Measurements from ENCODE around the gene UBFD1. TPM values are rescaled to one million over a fixed set of nuclear protein-coding genes. Genes with fewer than 3 reads are reported as not detected.
"Not testable (repeated sequence)": the region's sequence is repeated elsewhere in the genome, so short reads cannot be mapped to it uniquely, and the experiment has no call there.

Gene UBFD1
- polyA plus RNA-seq, 3 donors: 8.0 to 8.9 (median 8.0) TPM

- 48% methylated on average over 3 of the region's 4 CpGs for WGBS (ENCODE audit: insufficient coverage)
- H3K36me3 ChIP-seq (replicated peaks in 1 of 2; ENCODE audit: control insufficient read depth in 1 of 2, insufficient read depth in 2 of 2, low read length in 2 of 2): peaks cover 30 to 46% of the 10 kb centered on the region in 2 donors
- H3K4me1 Mint-ChIP-seq: peaks cover 3% of the 10 kb centered on the region
- DNase-seq: no peak
- H4K20me1 ChIP-seq (ENCODE audit: insufficient read depth, low read length): no peaks in the 10 kb centered on the region
- TF ChIP-seq, protein P1, sequence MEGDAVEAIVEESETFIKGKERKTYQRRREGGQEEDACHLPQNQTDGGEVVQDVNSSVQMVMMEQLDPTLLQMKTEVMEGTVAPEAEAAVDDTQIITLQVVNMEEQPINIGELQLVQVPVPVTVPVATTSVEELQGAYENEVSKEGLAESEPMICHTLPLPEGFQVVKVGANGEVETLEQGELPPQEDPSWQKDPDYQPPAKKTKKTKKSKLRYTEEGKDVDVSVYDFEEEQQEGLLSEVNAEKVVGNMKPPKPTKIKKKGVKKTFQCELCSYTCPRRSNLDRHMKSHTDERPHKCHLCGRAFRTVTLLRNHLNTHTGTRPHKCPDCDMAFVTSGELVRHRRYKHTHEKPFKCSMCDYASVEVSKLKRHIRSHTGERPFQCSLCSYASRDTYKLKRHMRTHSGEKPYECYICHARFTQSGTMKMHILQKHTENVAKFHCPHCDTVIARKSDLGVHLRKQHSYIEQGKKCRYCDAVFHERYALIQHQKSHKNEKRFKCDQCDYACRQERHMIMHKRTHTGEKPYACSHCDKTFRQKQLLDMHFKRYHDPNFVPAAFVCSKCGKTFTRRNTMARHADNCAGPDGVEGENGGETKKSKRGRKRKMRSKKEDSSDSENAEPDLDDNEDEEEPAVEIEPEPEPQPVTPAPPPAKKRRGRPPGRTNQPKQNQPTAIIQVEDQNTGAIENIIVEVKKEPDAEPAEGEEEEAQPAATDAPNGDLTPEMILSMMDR (IDR thresholded peaks at IDR 0.05): no peak
- H2AFZ ChIP-seq (ENCODE audit: insufficient read depth, low read depth, low read length, poor library complexity, severe bottlenecking): no peak overlapping the region
- H3K36me3 Mint-ChIP-seq: peaks cover 33 to 53% of the 10 kb centered on the region in 2 donors
- no peaks in the 10 kb centered on the region for H3K9me3 Mint-ChIP-seq
- H3K27ac ChIP-seq (ENCODE audit: low read depth in 1 of 2, low read length in 2 of 2): no peak overlapping the region
- H3K27me3 ChIP-seq (ENCODE audit: control insufficient read depth in 2 of 2, insufficient read depth in 2 of 2, low read length in 2 of 2): no peaks in the 10 kb centered on the region
- no peak overlapping the region for H3K4me3 ChIP-seq (replicated peaks in 1 of 3; ENCODE audit: low read depth in 2 of 3, low read length in 3 of 3)
- H3K4me3 Mint-ChIP-seq: no peak overlapping the region
- no peaks in the 10 kb centered on the region for H3K4me1 ChIP-seq (ENCODE audit: control insufficient read depth in 1 of 2, insufficient read depth in 2 of 2, low read length in 2 of 2)
- no peaks in the 10 kb centered on the region for H3K79me2 ChIP-seq (ENCODE audit: insufficient read depth, low read length)
- intact Hi-C loops (cut with micrococcal nuclease): no loop called here
- no peaks in the 10 kb centered on the region for H3K27me3 Mint-ChIP-seq (ENCODE audit: low read depth in 3 of 3)
- H3K9ac ChIP-seq (ENCODE audit: insufficient read depth, low read length, poor library complexity, severe bottlenecking): no peak overlapping the region
- H3K4me2 ChIP-seq (replicated peaks; ENCODE audit: extremely low read depth, low read length, poor library complexity, severe bottlenecking): no peak overlapping the region
- no peaks in the 10 kb centered on the region for H3K9me3 ChIP-seq (replicated peaks in 1 of 2; ENCODE audit: control insufficient read depth in 1 of 2, insufficient read depth in 1 of 2, low read length in 2 of 2)
- peak overlapping the region in 6 of 7 donors; percentile 13 to 77 (median 65) for H3K27ac Mint-ChIP-seq
These were observed 50.7 kb downstream of the UBFD1 start for GRCh38 chr16:23608194-23608593.

DNA sequence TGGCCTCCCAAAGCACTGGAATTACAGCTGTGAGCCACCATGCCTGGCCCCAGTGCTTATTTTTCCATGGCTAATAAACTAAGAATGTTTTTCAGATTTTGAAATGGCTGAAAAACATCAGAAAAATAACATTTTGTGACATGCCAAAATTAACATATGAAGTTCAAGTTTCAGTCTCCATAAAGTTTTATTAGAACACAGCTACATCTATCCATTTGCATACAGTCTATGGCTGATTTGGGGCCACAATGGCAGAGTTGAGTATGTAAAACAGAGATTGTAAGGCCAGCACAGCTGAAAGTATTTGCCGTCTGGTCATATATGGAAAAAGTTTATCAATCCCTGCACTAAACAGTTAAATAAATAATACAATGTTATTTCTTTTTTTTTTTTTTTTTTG lies 52.4 kb downstream of the UBFD1 start:
- Mint-ChIP-seq H3K27ac (peak overlapping the region in 1 of 7 donors; percentile 55), H3K9me3 (no peaks in the 10 kb centered on the region), H3K4me1 (peaks cover 3% of the 10 kb centered on the region), H3K36me3 (peaks cover 33 to 52% of the 10 kb centered on the region in 2 donors), H3K4me3 (no peak overlapping the region), H3K27me3 (ENCODE audit: low read depth in 3 of 3) (no peaks in the 10 kb centered on the region)
- H3K9ac ChIP-seq (ENCODE audit: insufficient read depth, low read length, poor library complexity, severe bottlenecking): no peak overlapping the region
- DNase-seq: no peak
- intact Hi-C loops (cut with micrococcal nuclease): no loop called here
- no peaks in the 10 kb centered on the region for H3K27me3 ChIP-seq (ENCODE audit: control insufficient read depth in 2 of 2, insufficient read depth in 2 of 2, low read length in 2 of 2)
- no peak overlapping the region for H3K4me3 ChIP-seq (replicated peaks in 1 of 3; ENCODE audit: low read depth in 2 of 3, low read length in 3 of 3)
- TF ChIP-seq, protein P1 (IDR thresholded peaks at IDR 0.05): no peak
- no peaks in the 10 kb centered on the region for H4K20me1 ChIP-seq (ENCODE audit: insufficient read depth, low read length)
- no peak overlapping the region for H2AFZ ChIP-seq (ENCODE audit: insufficient read depth, low read depth, low read length, poor library complexity, severe bottlenecking)
- H3K4me1 ChIP-seq (ENCODE audit: control insufficient read depth in 1 of 2, insufficient read depth in 2 of 2, low read length in 2 of 2): no peaks in the 10 kb centered on the region
- no peak overlapping the region for H3K4me2 ChIP-seq (replicated peaks; ENCODE audit: extremely low read depth, low read length, poor library complexity, severe bottlenecking)
- H3K27ac ChIP-seq (ENCODE audit: low read depth in 1 of 2, low read length in 2 of 2): no peak overlapping the region
- no peaks in the 10 kb centered on the region for H3K79me2 ChIP-seq (ENCODE audit: insufficient read depth, low read length)
- no CpG with 5 or more reads among the region's 1 CpG for WGBS (ENCODE audit: insufficient coverage)
- no peaks in the 10 kb centered on the region for H3K9me3 ChIP-seq (replicated peaks in 1 of 2; ENCODE audit: control insufficient read depth in 1 of 2, insufficient read depth in 1 of 2, low read length in 2 of 2)
- H3K36me3 ChIP-seq (replicated peaks in 1 of 2; ENCODE audit: control insufficient read depth in 1 of 2, insufficient read depth in 2 of 2, low read length in 2 of 2): peaks cover 25 to 44% of the 10 kb centered on the region in 2 donors

GRCh38 chr16:23610905-23611304 lies 53.4 kb downstream of the UBFD1 start:
- H3K9ac ChIP-seq (ENCODE audit: insufficient read depth, low read length, poor library complexity, severe bottlenecking); H3K27ac ChIP-seq (ENCODE audit: low read depth in 1 of 2, low read length in 2 of 2); H3K4me3 ChIP-seq (replicated peaks in 1 of 3; ENCODE audit: low read depth in 2 of 3, low read length in 3 of 3); H4K20me1 ChIP-seq (ENCODE audit: insufficient read depth, low read length); H3K4me1 Mint-ChIP-seq; H3K4me2 ChIP-seq (replicated peaks; ENCODE audit: extremely low read depth, low read length, poor library complexity, severe bottlenecking); H3K9me3 ChIP-seq (replicated peaks in 1 of 2; ENCODE audit: control insufficient read depth in 1 of 2, insufficient read depth in 1 of 2, low read length in 2 of 2); H3K79me2 ChIP-seq (ENCODE audit: insufficient read depth, low read length); H3K27me3 Mint-ChIP-seq (ENCODE audit: low read depth in 3 of 3); H3K9me3 Mint-ChIP-seq; H3K27me3 ChIP-seq (ENCODE audit: control insufficient read depth in 2 of 2, insufficient read depth in 2 of 2, low read length in 2 of 2); DNase-seq; H3K4me1 ChIP-seq (ENCODE audit: control insufficient read depth in 1 of 2, insufficient read depth in 2 of 2, low read length in 2 of 2); H3K27ac Mint-ChIP-seq; H3K4me3 Mint-ChIP-seq; H2AFZ ChIP-seq (ENCODE audit: insufficient read depth, low read depth, low read length, poor library complexity, severe bottlenecking); intact Hi-C loops (cut with micrococcal nuclease): not testable (repeated sequence)
- WGBS (ENCODE audit: insufficient coverage): no CpG with 5 or more reads among the region's 6 CpGs
- H3K36me3 Mint-ChIP-seq: peaks cover 27 to 54% of the 10 kb centered on the region in 2 donors
- peaks cover 22 to 37% of the 10 kb centered on the region in 2 donors for H3K36me3 ChIP-seq (replicated peaks in 1 of 2; ENCODE audit: control insufficient read depth in 1 of 2, insufficient read depth in 2 of 2, low read length in 2 of 2)
